Lower lobe of right lung (tissue), 2 donors: Measurements from ENCODE around the gene C7orf25. TPM values are rescaled to one million over a fixed set of nuclear protein-coding genes. Genes with fewer than 3 reads are reported as not detected.

ENCODE experiments used
- ATAC-seq, 2 donors: fragments of 200-7000 bp; cut with Tn5 transposase; one replicate each; pipeline ENCODE4 v1.9.1; 2020 to 2022; ENCODE audit warnings: mild to moderate bottlenecking in 2 of 2, moderate library complexity in 2 of 2
- DNase-seq: peaks from one replicate; pipeline ENCODE4 v3.0.0-alpha.2; 2020
- H3K27ac ChIP-seq: fragments of 200-600 bp; one replicate; pipeline ENCODE4 v1.8.0; 2022
- H3K27me3 ChIP-seq: fragments of 200-600 bp; one replicate; pipeline ENCODE4 v1.8.0; 2022; ENCODE audit warnings: low read depth
- H3K36me3 ChIP-seq: fragments of 200-600 bp; one replicate; pipeline ENCODE4 v1.8.0; 2022; ENCODE audit warnings: mild to moderate bottlenecking
- H3K4me1 ChIP-seq: fragments of 200-600 bp; one replicate; pipeline ENCODE4 v1.8.0; 2022
- H3K4me3 ChIP-seq: fragments of 200-600 bp; one replicate; pipeline ENCODE4 v1.8.0; 2022; ENCODE audit warnings: mild to moderate bottlenecking
- H3K9me3 ChIP-seq: fragments of 200-600 bp; one replicate; pipeline ENCODE4 v1.8.0; 2022
- CTCF ChIP-seq: fragments of 200-600 bp; IDR thresholded peaks from one replicate; pipeline ENCODE4 v1.8.0; 2022; ENCODE audit warnings: antibody characterized with exemption, mild to moderate bottlenecking
- intact Hi-C: fragments of 100-400 bp; cut with DNase I; formaldehyde crosslinking; loops from one replicate; pipeline ENCODE4 v1.11.0; 2022
- total RNA-seq: library from RNA; stranded (reverse); fragmentation: NEBNext Ultra II Directional; extraction: Animal tissue kit (Norgen Biotek cat#: 25700); gene quantifications from one replicate; pipeline ENCODE4 v1.2.1, GENCODE V29; 2021
- donor health status: DM: no; HTN: yes; CAD: no; lungs with severe emphysema.

Gene C7orf25
- total RNA-seq, 1 donor from 2014 or later = 7.8 TPM

- Histone ChIP-seq H3K9me3 (no peaks in the 10 kb centered on the region), H3K4me1 (no peaks in the 10 kb centered on the region), H3K4me3 (no peak overlapping the region), H3K27me3 (no peaks in the 10 kb centered on the region), H3K36me3 (no peaks in the 10 kb centered on the region), H3K27ac (no peak overlapping the region)
- no peak for TF ChIP-seq CTCF
- DNase-seq (peak; percentile 49), ATAC-seq (peak; percentile 59 to 65)
- intact Hi-C loops = no loop called here
Measured at GRCh38 chr7:42877862-42878261, 34.0 kb downstream of the C7orf25 start.

GRCh38 chr7:42876182-42877068, 35.4 kb downstream of the C7orf25 start:
- intact Hi-C loops = no loop called here
- H3K27me3 ChIP-seq = no peaks in the 10 kb centered on the region
- H3K4me1 ChIP-seq = no peaks in the 10 kb centered on the region
- H3K4me3 ChIP-seq = no peak overlapping the region
- H3K9me3 ChIP-seq = no peaks in the 10 kb centered on the region
- ATAC-seq (peak; percentile 72 to 77), DNase-seq (no peak)
- no peaks in the 10 kb centered on the region for H3K36me3 ChIP-seq
- H3K27ac ChIP-seq = no peak overlapping the region
- peak; percentile 82 for TF ChIP-seq CTCF

- no peak for ATAC-seq
- no peak for TF ChIP-seq CTCF
- H3K4me1 ChIP-seq = no peaks in the 10 kb centered on the region
Measured at GRCh38 chr7:42869131-42870020, 42.5 kb downstream of the C7orf25 start.

GRCh38 chr7:42868480-42868879, 43.4 kb downstream of the C7orf25 start:
- DNase-seq = no peak
- intact Hi-C loops = no loop called here
- ATAC-seq = no peak
- no peaks in the 10 kb centered on the region for H3K36me3 ChIP-seq
- no peak for TF ChIP-seq CTCF
- no peak overlapping the region for H3K4me3 ChIP-seq
- no peak overlapping the region for H3K27ac ChIP-seq
- no peaks in the 10 kb centered on the region for H3K9me3 ChIP-seq
- H3K4me1 ChIP-seq = no peaks in the 10 kb centered on the region
- no peaks in the 10 kb centered on the region for H3K27me3 ChIP-seq

More at GRCh38 chr7:42869131-42870020, 42.5 kb downstream of the C7orf25 start:
- Histone ChIP-seq H3K36me3 (no peaks in the 10 kb centered on the region), H3K4me3 (no peak overlapping the region), H3K9me3 (no peaks in the 10 kb centered on the region), H3K27ac (no peak overlapping the region), H3K27me3 (no peaks in the 10 kb centered on the region)
- no peak for DNase-seq
- intact Hi-C loops = no loop called here

Other genes starting within 250 kb of the C7orf25 start
- gene PSMA2, start 20.1 kb upstream of the C7orf25 start, total RNA-seq = 52.3 TPM
- gene MRPL32, start 20.3 kb upstream of the C7orf25 start, total RNA-seq = 45.0 TPM
- gene HECW1, start 200.6 kb upstream of the C7orf25 start, total RNA-seq = 0.06 TPM